Fibroblast of lung (primary cell): ENCODE data around the gene CDH4.

ENCODE experiments used
- CTCF ChIP-seq, 2 donors: IDR thresholded peaks in 1 of 2; conservative IDR thresholded peaks in 1 of 2; 1 replicate in 1 of 2; 2 replicates in 1 of 2; pipeline ENCODE4 v1.5.1; 2011 to 2012; ENCODE audit warnings: low read length in 2 of 2, control low read depth in 1 of 2, inconsistent platforms in 1 of 2, low read depth in 1 of 2, mild to moderate bottlenecking in 1 of 2
- EZH2 ChIP-seq: IDR thresholded peaks from 2 replicates; pipeline ENCODE4 v1.5.1; 2012; ENCODE audit warnings: low read length, control low read depth, mild to moderate bottlenecking; ENCODE audit errors: missing control alignments

- no peak for TF ChIP-seq CTCF (conservative IDR thresholded peaks at IDR 0.05 in 1 of 2, IDR thresholded peaks at IDR 0.05 in 1 of 2; ENCODE audit: low read depth in 1 of 2, low read length in 2 of 2)
- no peak for TF ChIP-seq EZH2
Measured at GRCh38 chr20:61804752-61805295, 552.8 kb downstream of the CDH4 start.
